Activated T-cell treated with anti-CD3 and anti-CD28 coated beads, Interleukin-2, amount 50 U/mL, for 4 hours (primary cell): Measurements from ENCODE around the gene FAM83C. TPM values are rescaled to one million over a fixed set of nuclear protein-coding genes. Genes with fewer than 3 reads are reported as not detected.
A peak's percentile ranks its signal among the peaks of the same experiment; 100 is the strongest.
"Not testable (repeated sequence)": the region's sequence is repeated elsewhere in the genome, so short reads cannot be mapped to it uniquely, and the experiment has no call there.

Source experiments
- ATAC-seq, 2 donors: fragments of 200-7000 bp; cut with Tn5 transposase; one replicate each; pipeline ENCODE4 v1.10.0; 2021
- DNase-seq: peaks from one replicate; pipeline ENCODE4 v3.0.0-alpha.2; 2020
- H3K27me3 Mint-ChIP-seq: one replicate; pipeline ENCODE4 v1.8.0; 2021; ENCODE audit warnings: low read depth, mixed read lengths
- H3K36me3 Mint-ChIP-seq: one replicate; pipeline ENCODE4 v1.8.0; 2022; ENCODE audit warnings: mixed read lengths; ENCODE audit not compliant: insufficient read depth
- H3K4me1 Mint-ChIP-seq: one replicate; pipeline ENCODE4 v1.8.0; 2021; ENCODE audit warnings: low read depth, mixed read lengths
- H3K4me3 Mint-ChIP-seq: one replicate; pipeline ENCODE4 v1.8.0; 2021; ENCODE audit warnings: mild to moderate bottlenecking, moderate library complexity, mixed read lengths
- H3K9me3 Mint-ChIP-seq: one replicate; pipeline ENCODE4 v1.8.0; 2021; ENCODE audit warnings: mixed read lengths
- total RNA-seq, 3 donors: library from RNA; stranded (reverse); gene quantifications; one replicate each; pipeline ENCODE4 v1.2.1, GENCODE V29; 2021

The FAM83C gene
- total RNA-seq, 3 donors from 2014 or later: not detected

DNA sequence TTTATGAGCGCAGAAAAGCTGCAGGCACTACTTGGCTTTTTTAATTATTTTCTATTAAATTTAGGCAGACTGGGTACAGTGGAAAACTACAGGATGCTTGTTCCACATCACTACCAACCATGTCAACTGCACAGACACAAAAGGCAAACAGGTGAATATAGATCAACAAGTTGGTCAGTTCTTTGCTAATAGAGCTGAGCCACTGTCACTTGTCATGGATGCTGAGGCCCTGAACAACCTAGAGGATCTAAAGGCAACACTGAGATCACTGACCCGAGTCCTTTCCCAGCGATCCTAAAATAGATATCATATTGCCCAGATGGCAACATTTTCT is 34.5 kb upstream of the FAM83C start:
- Mint-ChIP-seq H3K4me1 (peaks cover 12% of the 10 kb centered on the region), H3K27me3 (no peaks in the 10 kb centered on the region)

DNA sequence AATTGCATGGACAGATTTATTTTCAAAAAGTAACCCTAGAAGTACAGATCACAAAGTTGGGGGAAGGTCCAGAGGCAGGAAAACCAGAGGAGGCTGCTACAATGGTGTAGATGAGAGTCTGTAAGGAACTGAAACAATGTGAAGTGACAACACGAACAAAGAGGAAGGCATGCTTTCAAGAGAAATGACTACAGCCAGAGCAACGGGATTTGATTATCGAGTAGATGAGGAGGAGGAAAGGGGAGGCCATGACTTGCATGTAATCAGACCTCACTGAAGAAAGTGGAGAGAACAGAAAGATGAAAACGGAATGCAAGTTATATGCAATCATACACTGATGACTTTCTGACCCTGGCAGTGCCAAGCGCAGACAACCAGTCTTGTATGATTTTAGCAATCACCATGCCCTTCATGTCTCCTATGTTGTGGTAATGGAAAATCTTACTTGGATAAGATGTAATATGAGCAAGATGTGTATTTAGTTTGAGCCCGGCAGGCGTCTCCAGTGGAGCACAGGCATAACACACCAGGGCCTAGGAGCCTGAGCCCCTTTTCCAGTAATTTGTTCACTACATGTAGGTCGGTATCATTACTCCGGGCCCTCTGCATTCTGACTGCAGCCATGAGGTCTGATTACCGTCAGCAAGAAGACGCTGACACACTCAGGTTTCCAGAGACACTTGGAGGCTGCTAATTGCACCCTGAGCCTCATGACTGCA is 34.0 kb upstream of the FAM83C start:
- H3K36me3 Mint-ChIP-seq: peaks cover 9% of the 10 kb centered on the region
- H3K9me3 Mint-ChIP-seq: no peaks in the 10 kb centered on the region
- peaks cover 12% of the 10 kb centered on the region for H3K4me1 Mint-ChIP-seq
- DNase-seq (no peak), ATAC-seq (no peak)
- H3K27me3 Mint-ChIP-seq: no peaks in the 10 kb centered on the region
- H3K4me3 Mint-ChIP-seq: no peak overlapping the region

More for the DNA sequence above, 34.5 kb upstream of the FAM83C start:
- H3K4me3 Mint-ChIP-seq: no peak overlapping the region
- no peak for DNase-seq
- peaks cover 9% of the 10 kb centered on the region for H3K36me3 Mint-ChIP-seq
- no peak for ATAC-seq
- no peaks in the 10 kb centered on the region for H3K9me3 Mint-ChIP-seq

- no peaks in the 10 kb centered on the region for H3K9me3 Mint-ChIP-seq
- H3K4me1 Mint-ChIP-seq: peaks cover 10% of the 10 kb centered on the region
- no peak overlapping the region for H3K4me3 Mint-ChIP-seq
- H3K36me3 Mint-ChIP-seq: peaks cover 12% of the 10 kb centered on the region
- no peaks in the 10 kb centered on the region for H3K27me3 Mint-ChIP-seq
- no peak for ATAC-seq
- DNase-seq: no peak
Measured at GRCh38 chr20:35325401-35325800, 33.2 kb upstream of the FAM83C start.

DNA sequence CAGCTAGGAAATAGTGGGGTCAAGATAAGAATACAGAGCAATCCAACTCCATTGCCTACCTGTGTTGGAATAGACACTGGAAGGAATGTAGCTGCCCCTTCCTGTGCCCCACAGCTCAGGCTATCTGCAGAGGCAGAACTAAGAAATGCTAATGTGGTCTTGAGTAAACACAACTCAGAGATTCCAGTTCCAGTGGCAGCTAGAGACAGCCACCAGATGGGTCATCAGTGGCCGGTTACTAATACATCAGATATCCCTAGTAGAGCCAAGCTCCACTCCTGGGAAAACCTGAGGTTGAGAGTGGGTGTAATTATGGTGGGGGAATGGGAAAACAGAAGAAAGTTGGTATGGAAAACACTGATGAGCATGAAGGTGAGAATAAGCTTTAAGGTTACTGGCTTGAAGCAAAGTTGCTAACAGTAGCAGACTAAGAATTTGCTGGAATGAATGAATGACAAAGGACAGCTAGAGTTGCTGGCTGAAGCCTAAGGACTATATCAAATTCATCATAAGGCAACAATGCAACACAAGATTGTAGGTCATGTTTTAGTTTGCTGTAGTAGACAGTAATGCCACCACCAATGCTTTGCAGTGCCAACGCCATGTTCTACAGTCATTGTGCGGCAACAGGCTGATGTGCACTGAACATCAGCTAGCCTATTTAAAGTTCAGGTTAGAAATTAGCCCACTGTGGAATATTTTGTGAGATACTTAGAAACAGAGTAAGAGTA is 28.3 kb upstream of the FAM83C start:
- Mint-ChIP-seq H3K27me3 (no peaks in the 10 kb centered on the region), H3K9me3 (no peaks in the 10 kb centered on the region), H3K36me3 (peaks cover 6% of the 10 kb centered on the region), H3K4me3 (no peak overlapping the region), H3K4me1 (peaks cover 4% of the 10 kb centered on the region)
- no peak for ATAC-seq
- no peak for DNase-seq

DNA sequence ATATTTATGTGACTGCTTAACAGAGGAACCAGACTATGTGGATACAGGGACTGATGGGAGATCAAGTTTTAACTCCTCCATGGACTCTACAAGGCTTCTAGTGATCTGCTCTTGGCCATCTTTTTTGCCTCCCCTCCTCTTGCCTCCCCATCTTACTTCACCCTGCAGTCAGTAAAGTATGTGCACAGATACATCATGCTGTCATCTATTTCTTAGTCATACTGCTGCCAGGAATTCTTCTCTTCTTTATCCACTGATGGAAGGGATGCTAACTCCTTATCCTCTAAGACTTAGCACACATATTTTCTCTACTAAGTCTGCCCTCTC is 27.6 kb upstream of the FAM83C start:
- Mint-ChIP-seq H3K27me3 (no peaks in the 10 kb centered on the region), H3K9me3 (no peaks in the 10 kb centered on the region), H3K36me3 (peaks cover 5% of the 10 kb centered on the region), H3K4me1 (peaks cover 10% of the 10 kb centered on the region), H3K4me3 (no peak overlapping the region)
- ATAC-seq (no peak), DNase-seq (no peak)

GRCh38 chr20:35319192-35319870 is 27.1 kb upstream of the FAM83C start:
- no peak for ATAC-seq
- H3K36me3 Mint-ChIP-seq: peaks cover 8% of the 10 kb centered on the region
- DNase-seq: no peak
- H3K9me3 Mint-ChIP-seq: no peaks in the 10 kb centered on the region
- peaks cover 13% of the 10 kb centered on the region for H3K4me1 Mint-ChIP-seq
- no peak overlapping the region for H3K4me3 Mint-ChIP-seq
- H3K27me3 Mint-ChIP-seq: no peaks in the 10 kb centered on the region

GRCh38 chr20:35318502-35319157 is 26.4 kb upstream of the FAM83C start:
- no peak for DNase-seq
- ATAC-seq: no peak
- no peak overlapping the region for H3K4me3 Mint-ChIP-seq
- peaks cover 10% of the 10 kb centered on the region for H3K36me3 Mint-ChIP-seq
- no peaks in the 10 kb centered on the region for H3K9me3 Mint-ChIP-seq
- peaks cover 15% of the 10 kb centered on the region for H3K4me1 Mint-ChIP-seq
- H3K27me3 Mint-ChIP-seq: no peaks in the 10 kb centered on the region

GRCh38 chr20:35317416-35318210 is 25.4 kb upstream of the FAM83C start:
- Mint-ChIP-seq H3K4me1 (peaks cover 17% of the 10 kb centered on the region), H3K36me3 (peaks cover 12% of the 10 kb centered on the region), H3K9me3 (no peaks in the 10 kb centered on the region), H3K27me3 (no peaks in the 10 kb centered on the region), H3K4me3 (no peak overlapping the region)
- DNase-seq (no peak), ATAC-seq (no peak)

GRCh38 chr20:35316086-35316485 is 23.9 kb upstream of the FAM83C start:
- Mint-ChIP-seq H3K27me3 (no peaks in the 10 kb centered on the region), H3K4me1 (peaks cover 28% of the 10 kb centered on the region), H3K9me3 (no peaks in the 10 kb centered on the region), H3K36me3 (peaks cover 15% of the 10 kb centered on the region), H3K4me3 (no peak overlapping the region)
- ATAC-seq: no peak
- DNase-seq: no peak

DNA sequence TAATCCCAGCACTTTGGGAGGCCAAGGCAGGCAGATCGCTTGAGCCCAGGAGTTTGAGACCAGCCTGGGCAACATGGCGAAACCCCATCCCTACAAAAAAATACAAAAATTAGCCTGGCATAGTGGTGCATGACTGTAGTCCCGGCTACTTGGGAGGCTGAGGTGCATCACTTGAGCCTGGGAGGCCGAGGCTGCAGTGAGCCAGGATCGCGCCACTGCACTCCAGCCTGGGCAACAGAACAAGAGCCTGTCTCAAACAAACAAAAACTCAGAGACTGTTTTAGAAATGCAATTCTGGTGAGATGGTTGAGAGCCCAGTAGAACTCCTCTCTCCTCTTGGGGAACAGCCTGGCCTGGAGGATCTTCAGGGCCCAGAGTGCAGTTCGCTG is 23.4 kb upstream of the FAM83C start:
- H3K4me3 Mint-ChIP-seq, H3K9me3 Mint-ChIP-seq, H3K27me3 Mint-ChIP-seq, DNase-seq, ATAC-seq: not testable (repeated sequence)
- Mint-ChIP-seq H3K4me1 (peaks cover 30% of the 10 kb centered on the region), H3K36me3 (peaks cover 12% of the 10 kb centered on the region)

- ATAC-seq (no peak), DNase-seq (no peak)
- Mint-ChIP-seq H3K4me3 (no peak overlapping the region), H3K27me3 (no peaks in the 10 kb centered on the region), H3K36me3 (peaks cover 11% of the 10 kb centered on the region), H3K9me3 (no peaks in the 10 kb centered on the region), H3K4me1 (peaks cover 30% of the 10 kb centered on the region)
Measured at GRCh38 chr20:35314816-35315631, 22.8 kb upstream of the FAM83C start.

- ATAC-seq (peak in 1 of 2 donors; percentile 51), DNase-seq (no peak)
- Mint-ChIP-seq H3K4me3 (no peak overlapping the region), H3K4me1 (peaks cover 31% of the 10 kb centered on the region), H3K27me3 (no peaks in the 10 kb centered on the region), H3K36me3 (peaks cover 15% of the 10 kb centered on the region), H3K9me3 (no peaks in the 10 kb centered on the region)
Measured at GRCh38 chr20:35312318-35312717, 20.1 kb upstream of the FAM83C start.

DNA sequence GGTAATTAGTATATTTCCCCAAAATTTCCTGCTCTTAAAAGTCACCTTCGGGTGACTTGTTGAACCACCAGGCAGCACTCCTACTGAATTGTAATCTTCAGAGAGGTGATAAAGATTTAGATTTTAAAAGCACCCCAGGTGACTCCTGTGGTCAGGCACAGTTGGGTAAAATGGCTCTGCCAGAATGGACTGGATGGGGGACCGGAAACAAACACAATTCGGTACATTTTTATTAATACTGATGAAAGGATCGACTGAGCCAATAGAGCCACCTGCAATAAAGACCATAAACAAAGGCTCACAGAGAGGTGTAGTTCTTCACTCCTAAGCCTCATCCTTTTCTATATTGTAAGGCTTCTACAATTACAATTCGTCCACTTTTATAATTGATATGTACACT is 19.6 kb upstream of the FAM83C start:
- H3K4me3 Mint-ChIP-seq: no peak overlapping the region

More for the DNA sequence above, 19.6 kb upstream of the FAM83C start:
- H3K4me1 Mint-ChIP-seq: peaks cover 31% of the 10 kb centered on the region
- H3K9me3 Mint-ChIP-seq: no peaks in the 10 kb centered on the region
- no peaks in the 10 kb centered on the region for H3K27me3 Mint-ChIP-seq
- ATAC-seq (no peak), DNase-seq (no peak)
- H3K36me3 Mint-ChIP-seq: peaks cover 15% of the 10 kb centered on the region
